GM10266 (cell line): Measurements from ENCODE around the gene KDM1A.

Experiments used
- DNase-seq: peaks from one replicate; pipeline ENCODE4 v3.0.0; 2012; ENCODE audit errors: extremely low spot score
- TF ChIP-seq, protein P1 (sequence below): IDR thresholded peaks from 2 replicates; pipeline ENCODE4 v1.5.1; 2012; ENCODE audit warnings: mild to moderate bottlenecking, low read depth; ENCODE audit not compliant: control insufficient read depth, insufficient read depth; ENCODE audit errors: missing control alignments

The KDM1A gene

DNA sequence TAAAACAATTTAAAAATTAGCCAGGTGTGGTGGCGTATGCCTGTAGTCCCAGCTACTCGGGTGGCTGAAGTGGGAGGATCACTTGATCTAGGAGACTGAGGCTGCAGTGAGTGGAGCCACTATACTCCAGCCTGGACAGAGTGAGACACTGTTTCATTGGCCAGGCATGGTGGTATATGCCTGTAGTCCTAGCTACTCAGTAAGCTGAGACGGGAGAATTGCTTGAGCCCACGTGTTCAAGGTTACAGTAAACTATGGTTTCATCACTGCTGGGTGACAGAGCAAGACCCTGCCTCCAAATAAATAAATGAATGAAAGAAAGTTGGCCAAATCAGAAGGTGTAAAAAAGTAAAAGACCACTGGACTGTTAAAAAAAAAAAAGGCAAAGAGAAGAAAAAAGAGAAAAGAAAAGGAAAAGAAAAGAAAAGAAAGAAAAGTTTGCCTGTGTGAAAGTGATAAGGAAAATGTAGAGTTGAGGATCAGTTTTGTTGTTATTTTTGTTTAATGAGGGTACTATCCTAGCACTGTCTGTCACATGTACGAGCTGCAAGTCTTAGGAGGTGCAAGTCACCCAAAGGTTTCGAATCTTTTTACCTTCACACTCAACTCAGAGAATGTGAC is 97.1 kb downstream of the KDM1A start:
- TF ChIP-seq, protein P1, sequence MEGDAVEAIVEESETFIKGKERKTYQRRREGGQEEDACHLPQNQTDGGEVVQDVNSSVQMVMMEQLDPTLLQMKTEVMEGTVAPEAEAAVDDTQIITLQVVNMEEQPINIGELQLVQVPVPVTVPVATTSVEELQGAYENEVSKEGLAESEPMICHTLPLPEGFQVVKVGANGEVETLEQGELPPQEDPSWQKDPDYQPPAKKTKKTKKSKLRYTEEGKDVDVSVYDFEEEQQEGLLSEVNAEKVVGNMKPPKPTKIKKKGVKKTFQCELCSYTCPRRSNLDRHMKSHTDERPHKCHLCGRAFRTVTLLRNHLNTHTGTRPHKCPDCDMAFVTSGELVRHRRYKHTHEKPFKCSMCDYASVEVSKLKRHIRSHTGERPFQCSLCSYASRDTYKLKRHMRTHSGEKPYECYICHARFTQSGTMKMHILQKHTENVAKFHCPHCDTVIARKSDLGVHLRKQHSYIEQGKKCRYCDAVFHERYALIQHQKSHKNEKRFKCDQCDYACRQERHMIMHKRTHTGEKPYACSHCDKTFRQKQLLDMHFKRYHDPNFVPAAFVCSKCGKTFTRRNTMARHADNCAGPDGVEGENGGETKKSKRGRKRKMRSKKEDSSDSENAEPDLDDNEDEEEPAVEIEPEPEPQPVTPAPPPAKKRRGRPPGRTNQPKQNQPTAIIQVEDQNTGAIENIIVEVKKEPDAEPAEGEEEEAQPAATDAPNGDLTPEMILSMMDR: no peak

GRCh38 chr1:23116921-23117699 is 97.8 kb downstream of the KDM1A start:
- no peak for DNase-seq
- TF ChIP-seq, protein P1: no peak

More for the DNA sequence above, 97.1 kb downstream of the KDM1A start:
- no peak for DNase-seq

GRCh38 chr1:23118407-23118806 is 99.1 kb downstream of the KDM1A start:
- TF ChIP-seq, protein P1: no peak
- no peak for DNase-seq

DNA sequence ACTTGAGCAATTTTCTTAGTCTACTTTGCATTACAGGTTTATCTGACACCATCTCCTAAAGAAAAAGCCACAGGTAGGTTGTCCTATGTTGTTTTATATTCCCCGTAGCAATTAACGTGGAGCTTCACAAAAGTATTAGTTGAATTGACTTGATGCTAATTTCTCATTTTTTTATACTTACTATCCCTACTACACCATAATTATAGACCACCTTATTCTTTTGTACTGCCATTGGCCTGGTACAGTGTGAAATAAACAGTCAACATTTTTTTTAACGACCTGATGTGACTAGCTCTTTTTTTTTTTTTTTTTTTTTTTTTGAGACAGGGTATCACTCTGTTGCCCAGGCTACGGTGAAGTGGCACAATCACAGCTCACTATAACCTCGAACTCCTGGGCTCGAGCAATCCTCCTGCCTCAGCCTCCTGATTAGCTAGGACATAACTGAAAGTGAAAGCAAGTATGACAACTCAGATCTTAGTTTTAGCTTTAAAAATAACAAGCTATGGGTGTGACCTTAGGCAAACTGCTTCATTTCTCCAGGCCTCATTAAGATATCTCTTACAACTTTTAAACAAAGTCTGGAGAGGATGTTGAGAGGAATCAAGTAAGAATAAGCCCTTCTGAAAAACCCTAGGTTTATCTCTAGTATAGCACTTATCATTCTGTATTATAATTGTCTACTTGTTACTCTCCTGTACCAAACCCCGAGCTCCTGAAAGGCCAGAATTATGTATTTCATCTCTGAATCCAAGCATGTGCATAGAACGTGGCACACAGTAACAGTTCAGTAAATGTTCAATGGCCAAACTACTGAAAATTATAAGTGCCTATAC is 99.9 kb downstream of the KDM1A start:
- DNase-seq: no peak
- TF ChIP-seq, protein P1: no peak

DNA sequence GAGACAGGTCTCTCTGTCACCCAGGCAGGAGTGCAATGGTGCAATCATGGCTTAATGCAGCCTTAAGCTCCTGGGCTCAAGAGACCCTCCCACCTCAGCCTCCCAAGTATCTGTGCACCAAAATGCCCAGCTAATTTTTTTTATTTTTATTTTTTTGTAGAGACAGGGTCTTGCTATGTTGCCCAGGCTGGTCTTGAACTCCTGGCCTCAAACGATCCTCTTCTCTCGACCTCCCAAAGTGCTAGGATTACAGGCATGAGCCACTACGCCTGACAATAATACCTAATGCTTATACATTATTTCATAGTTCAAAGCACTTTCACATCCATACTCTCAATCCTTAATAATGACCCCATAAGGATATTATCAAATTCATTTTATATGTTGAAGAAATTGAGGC is 101.1 kb downstream of the KDM1A start:
- TF ChIP-seq, protein P1: no peak
- DNase-seq: no peak

GRCh38 chr1:23122023-23122748 is 102.9 kb downstream of the KDM1A start:
- no peak for DNase-seq
- TF ChIP-seq, protein P1: no peak
